GM18907 (cell line): Measurements from ENCODE around the gene AMFR.

Source experiments
- ATAC-seq: cut with Tn5 transposase; IDR thresholded peaks from one replicate; pipeline ENCODE4 v1.9.1; 2021; ENCODE audit warnings: mild to moderate bottlenecking, moderate library complexity; ENCODE audit not compliant: unreplicated experiment

The AMFR gene

DNA sequence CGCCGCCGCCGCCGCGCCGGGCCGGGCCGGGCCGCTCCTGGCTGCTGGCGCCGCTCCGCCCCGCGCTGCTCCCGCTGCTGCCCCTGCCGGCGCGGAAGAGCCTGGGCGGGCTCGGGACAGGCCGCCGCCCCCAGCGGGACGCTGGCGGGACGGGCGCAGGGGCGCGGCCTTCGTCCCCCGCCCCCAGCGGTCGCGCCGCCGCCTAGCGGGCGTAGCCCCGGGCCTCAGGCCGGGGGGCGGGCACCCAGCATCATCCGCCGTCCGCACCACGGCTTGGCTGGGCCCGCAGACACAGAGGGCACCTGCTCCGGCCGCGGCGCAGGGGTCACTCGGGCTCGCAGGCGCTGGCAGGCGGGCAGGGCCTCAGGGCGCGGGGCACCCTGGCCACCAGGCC lies at the start of gene AMFR:
AMFR (minus strand) TSS at position 107 of the 394 bp plus-strand sequence. CDS start 218 bp downstream, outside the sequence.
- peak; percentile 81 for ATAC-seq

- no peak for ATAC-seq
These were observed 45.3 kb upstream of the AMFR start for GRCh38 chr16:56470666-56471065.

DNA sequence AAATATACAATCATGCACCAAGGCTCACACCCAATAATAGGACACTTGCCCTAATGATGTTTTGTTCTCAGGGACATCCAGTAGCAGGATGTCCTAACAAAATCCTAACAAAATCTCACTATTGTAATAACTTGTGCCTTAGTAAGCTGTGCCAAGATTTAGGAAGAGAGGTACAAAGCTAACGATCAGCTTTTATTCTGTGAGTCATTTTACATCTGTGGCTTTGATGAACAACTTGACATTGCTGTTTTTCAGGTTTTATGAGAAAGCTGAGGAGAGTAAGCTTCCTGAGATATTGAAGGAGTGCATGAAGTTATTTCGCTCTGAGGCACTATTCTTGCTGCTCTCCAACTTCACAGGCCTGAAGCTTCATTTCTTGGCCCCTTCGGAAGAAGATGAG lies 44.9 kb upstream of the AMFR start:
- no peak for ATAC-seq

DNA sequence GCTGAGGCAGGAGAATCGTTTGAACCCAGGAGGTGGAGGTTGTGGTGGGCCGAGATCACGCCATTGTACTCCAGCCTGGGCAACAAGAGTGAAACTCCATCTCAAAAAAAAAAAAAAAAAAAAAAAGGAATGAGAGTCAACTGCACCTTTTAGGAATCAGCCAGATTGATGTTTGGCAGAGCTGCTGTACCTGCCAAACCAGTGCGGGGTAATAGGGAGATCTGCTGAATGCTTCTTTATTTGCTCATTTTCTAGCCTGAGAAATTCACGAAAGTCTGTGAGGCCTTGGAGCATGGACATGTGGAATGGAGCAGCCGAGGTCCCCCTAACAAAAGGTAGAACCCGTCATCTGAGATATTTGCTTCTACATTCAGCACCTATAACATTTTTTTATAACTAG lies 44.4 kb upstream of the AMFR start:
- ATAC-seq = no peak

DNA sequence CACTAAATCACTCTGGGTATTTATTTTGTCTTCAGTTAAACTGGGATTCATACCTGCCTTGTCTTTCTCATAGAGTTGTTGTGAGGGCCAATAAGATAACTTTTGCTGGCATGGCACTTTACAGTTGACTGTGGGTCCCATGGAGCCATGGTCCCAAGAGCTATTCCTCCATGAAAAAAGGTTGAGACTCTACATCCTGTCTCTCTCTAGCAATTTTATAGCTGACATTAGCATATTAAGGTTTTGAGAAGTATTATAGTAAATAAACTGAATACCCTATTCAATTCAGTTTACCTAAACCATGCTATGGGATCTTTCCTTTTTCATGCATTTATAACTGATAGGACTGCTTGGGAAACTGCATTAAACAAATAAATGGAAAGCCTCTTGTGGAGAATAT lies 43.5 kb upstream of the AMFR start:
- no peak for ATAC-seq

DNA sequence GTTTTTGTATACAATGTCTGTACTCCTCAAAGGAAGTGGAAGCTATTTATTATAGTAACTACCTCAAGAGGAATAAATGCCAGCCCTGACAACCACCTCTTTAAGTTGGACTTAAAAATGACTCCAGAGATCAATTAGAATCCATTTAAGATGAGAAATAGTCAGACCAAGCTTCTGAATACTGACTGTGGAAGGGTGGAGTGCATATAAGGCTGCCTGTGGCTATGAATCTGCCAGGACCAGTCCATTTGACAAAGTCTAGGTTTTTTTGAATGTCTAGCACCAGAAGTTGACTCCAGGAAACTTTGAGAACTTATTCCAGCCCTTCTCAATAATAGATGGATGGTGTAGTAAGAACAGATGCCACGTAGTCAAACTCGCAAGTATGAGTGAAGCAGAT lies 41.0 kb upstream of the AMFR start:
- no peak for ATAC-seq

DNA sequence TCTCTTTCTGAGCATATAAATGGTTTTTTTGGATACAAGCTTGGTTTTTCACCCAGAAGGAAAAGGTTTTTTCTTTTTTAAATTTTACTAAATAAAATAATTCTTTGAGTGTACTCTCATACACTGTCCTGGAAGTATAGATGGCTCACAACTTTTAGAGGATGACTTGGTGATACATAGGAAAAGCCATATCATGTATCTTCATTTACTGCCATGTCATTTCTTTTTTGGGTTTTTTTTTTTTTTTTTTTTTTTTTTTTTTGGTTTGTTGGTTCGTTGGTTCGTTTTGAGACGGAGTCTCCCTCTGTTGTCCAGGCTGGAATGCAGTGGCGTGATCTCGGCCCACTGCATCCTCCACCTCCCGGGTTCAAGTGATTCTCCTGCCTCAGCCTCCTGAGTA lies 37.8 kb upstream of the AMFR start:
- ATAC-seq = no peak

DNA sequence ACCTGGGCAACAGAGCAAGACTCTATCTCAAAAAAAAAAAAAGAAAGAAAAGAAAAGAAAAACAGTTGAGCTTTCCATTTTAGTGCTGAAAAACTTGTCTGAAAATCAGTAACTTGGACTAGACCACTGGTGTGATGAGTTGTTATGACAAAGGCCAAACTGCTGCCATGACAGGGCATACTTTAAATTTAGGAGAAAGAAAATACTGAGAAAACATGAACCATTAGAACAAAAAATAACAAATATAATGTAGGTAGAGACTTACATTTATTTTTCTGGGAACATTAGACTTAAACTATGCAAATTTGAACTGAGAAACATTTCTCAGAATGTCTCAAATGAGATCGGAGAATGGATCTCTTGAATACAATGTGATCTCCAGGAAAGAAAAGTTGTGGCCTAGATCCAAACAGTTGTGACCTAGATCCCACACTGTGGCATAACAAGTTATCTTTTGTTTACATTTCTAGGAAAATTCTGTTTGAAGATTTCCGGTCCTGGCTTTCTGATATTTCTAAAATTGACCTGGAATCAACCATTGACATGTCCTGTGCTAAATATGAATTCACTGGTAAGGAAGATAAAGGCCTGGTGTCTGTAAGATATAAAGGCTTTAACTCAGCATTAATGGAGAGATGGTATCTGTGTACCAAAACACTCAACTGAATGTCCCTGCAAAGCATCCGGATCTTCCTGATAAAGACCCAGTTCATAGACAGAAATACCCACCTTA lies 36.9 kb upstream of the AMFR start:
- no peak for ATAC-seq

DNA sequence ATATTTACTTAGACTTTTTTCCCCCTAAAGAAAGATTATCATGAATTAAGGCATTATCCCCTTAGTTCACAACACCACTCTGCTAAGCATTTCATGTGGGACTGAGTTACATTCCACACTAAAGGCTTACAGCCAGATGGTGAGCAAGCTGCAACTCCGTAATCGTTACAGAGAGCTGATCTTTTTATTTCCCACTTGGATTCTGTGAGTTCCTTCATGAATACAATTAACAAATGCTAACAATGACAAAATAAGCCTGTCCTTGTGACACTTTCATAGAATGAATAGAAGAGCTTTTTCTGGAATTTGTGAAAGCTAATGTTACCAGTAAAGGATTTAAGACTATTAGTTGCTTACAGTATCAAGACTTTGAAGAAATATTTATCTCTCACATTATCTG lies 34.8 kb upstream of the AMFR start:
- no peak for ATAC-seq

DNA sequence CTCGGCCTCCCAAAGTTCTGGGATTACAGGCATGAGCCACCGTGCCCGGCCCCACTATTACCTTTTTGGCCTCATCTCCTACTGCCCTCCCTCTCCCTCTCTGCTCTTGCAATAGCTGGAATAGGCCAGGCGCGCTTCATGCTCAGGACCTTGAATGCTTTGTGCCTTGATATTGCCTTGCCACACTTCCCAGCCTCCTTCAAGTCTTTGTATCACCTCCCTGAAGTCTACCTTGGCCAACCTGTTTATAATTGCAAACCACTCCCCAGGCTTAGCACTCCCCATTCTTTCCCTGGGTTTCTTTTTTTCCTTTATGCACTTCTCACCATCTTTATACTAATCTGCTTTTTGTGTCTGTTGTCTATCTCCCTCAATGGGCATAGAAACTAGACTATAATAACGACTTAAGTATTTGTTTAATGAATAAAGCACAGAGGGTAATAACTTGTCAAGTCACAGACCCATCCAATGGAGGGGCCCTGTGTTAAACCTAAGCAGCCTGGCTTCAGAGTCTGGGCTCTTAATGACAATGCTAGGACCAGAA lies 32.7 kb upstream of the AMFR start:
- ATAC-seq = no peak

DNA sequence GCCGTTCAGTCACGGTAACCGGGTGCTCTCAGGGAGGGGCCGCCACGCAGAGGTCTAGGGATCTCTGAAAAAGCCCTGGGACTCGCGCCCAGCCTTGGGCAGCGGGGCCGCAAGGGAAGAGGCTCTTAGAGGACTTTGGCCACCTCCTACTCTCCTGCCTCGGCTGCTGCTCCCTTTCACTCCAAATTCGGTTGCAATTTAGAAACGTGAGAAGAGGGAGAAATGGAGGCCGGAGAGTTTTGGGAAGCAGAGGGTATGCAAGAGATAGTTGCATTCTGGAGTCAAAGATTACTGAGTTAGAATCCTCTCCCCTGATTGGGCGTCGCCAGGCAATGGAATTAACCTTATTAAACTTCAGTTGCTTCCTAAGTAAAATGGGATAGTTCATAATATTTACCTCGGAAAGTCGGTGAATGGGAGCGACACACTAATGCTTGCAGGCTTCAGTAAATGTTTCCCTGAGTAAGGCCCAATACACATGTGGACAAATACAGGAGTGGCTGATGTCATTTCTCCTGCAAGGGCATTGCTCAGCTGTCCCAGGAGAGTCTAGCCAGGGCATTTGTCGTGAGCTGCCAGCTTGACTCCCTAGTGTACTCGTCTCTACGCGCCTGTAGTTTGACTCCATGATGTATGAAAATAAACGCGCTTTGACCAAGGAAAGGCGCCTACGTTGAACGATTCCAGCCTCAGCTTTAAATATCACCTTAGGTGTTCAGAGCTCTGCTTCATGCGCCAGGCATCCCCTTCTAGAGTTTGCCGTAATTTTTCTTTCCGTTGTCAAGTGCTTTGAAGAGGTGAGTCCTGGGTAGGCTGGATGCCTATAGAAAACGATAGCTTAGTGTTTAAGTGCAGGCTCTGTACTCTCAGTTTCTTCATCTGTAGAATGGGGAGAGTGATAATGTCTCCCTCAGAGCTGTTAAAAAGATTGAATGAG lies 26.7 kb upstream of the AMFR start:
- peak; percentile 48 for ATAC-seq

GRCh38 chr16:56450986-56451752 lies 25.8 kb upstream of the AMFR start, which contains the start of the genes NUDT21 and OGFOD1:
TSS of gene NUDT21 (minus strand) at chr16:56451332. CDS start at chr16:56451202, 130 bp downstream.
TSS of gene OGFOD1 (plus strand) at chr16:56451554. CDS start at chr16:56451613, 59 bp downstream.
- peak; percentile 98 for ATAC-seq

DNA sequence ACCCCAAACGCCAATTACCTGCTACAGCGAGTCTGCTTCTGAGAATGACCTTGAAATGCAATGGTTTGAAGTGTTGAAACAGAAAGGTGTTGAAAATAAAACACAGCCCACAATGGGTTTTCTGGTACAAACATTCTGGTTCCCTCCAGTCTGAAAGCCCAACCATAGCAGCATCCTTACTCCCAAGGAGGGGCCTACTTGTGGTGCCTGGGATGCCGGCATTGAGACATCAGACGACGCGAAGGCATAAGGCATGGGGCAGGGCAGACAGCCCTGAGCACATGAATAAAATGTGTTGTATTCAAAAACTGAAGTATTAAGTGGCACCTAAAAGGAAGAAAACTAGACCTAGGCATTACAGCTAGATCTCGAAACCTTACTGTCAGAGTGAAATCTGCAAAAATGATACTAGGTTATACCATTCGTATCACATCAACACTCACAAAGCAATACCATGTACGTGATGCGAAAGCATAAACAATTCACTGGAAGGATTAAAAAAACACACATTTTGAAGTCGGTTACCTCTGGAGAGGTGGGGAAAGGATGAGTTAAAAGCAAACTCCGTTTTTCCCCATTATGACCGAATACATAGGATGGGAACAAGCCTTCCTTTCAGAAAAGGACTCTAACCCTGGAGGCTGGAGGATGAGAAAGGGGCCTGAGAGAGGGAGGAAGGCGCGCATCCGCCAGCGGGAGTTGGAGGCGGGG lies 25.1 kb upstream of the AMFR start:
- ATAC-seq = peak; percentile 23

DNA sequence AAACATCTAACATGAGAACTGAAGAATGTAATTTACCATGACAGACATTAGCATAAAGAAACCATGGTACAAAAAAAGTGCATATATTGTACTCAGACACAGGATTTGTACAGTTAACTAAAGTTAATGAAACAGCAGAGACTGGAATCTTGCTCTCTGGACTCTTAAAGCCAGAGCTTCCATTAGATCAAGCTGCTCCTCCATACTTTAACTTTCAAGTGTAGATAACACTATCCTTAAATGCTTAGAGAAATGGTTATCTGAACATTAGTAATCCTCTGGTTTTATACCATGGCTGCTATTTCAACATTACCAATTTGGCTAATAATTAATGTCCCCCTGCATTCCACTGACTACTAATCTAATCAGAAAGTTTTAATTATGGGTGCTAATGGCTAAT lies 22.7 kb upstream of the AMFR start:
- no peak for ATAC-seq

DNA sequence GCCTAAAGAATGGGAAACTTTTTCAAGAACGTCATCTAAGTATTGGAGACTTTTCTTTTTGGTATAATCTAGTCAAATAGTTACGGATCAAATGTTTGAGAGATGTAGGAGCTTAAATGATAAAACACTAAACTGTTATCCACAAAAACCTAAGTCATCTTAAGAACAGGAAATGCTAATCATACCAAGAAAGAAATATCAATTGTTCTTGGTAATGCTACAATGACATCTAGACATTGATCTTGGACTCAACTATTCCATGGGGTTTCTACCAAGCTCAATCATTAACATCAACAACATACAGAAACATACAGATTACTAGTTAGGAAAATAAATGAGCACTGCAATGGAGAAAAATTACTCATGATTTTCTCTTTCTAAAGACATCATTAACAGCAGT lies 21.9 kb upstream of the AMFR start:
- ATAC-seq = no peak

GRCh38 chr16:56438038-56438437 lies 12.7 kb upstream of the AMFR start:
- ATAC-seq = no peak

DNA sequence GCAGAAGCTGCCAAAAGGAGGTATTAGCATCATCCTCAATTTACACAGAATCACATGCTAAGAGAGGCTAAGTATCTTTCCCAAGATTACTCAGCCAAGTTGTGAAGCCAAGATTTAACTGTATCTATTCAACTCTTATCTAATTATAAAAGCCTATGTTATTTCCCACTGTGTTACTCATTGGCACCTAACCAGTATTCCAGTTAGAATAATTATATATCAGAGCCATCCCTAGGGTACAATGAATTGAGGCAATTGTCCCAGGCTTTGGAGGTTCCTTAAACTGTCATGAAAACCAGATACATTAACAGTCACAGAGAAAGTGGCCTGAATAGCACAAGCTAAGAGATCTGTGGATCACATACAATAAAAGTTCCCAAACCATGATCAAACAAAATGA lies 10.9 kb upstream of the AMFR start:
- ATAC-seq = no peak

DNA sequence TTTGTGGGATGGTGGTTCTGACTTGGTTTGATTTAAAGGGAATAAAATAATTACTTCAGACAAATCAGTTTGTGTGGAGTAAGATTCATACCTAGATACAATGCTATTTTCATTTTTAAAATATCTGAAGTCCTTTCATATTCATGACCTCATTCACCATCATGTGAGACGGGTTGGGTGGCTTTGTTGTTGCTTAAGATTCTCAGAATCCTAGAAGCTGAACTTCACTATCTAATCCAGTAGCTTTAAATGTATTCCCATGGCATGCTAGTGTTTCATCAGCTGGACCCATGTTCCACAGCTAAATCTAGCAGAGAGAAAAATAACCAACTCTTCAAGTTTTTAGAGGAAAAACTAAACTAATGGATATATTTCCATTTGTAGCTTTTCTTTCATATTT lies 2.7 kb upstream of the AMFR start:
- no peak for ATAC-seq

DNA sequence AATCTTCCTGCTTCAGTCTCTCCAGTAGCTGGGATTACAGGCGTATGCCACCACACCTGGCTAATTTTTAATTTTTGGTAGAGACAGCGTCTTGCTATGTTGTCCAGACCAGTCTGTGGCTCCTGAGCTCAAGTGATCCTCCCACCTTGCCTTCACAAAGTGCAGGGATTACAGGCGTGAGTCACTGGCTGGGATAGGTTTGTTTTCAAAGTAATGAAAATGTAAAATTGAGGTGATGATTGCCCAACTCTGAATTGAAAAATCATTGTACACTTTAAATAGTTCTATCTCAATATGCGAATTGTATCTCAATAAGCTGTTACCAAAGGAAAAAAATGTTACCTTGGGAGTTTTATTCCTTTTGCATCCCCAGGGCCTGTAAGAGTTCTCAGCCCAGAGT lies 1.2 kb upstream of the AMFR start:
- no peak for ATAC-seq

DNA sequence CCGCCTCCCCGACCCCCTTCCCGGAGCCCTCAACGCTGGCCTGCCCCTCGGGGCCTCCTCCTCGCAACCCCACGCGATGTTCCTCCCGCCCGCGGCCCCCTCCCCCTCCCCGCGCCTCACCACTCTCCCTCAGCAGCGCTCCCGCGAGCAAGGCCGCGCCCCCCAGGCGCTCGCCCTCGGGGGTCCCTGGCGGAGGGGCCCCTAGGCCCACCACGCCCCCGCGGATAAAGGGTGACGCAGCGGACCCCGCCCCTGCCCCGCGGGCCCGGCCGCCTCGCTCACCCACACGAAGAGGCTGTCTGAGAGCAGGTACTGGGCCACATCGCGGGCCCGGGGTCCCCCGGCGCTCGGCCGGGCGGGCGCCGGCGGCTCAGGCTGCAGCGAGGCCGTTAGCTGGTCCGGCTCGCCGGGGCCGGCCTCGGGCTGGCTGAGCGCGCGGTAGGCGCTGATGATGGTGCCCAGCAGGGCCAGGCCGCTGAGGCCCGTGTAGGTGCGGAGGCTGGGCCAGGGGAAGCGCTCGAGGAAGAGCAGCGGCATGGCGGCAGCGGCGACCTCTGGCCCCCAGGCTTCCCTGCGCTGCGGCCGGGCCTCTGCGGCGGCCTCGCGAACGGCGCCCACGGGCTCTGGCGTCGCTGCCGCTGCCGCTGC lies 430 bp downstream of the AMFR start:
- ATAC-seq = peak; percentile 48
